Fibroblast of skin of right biceps (primary cell): ENCODE data around the gene ADH7.
A peak's percentile ranks its signal among the peaks of the same experiment; 100 is the strongest.
"Not testable (repeated sequence)": the region's sequence is repeated elsewhere in the genome, so short reads cannot be mapped to it uniquely, and the experiment has no call there.

Source experiments
- DNase-seq: peaks from one replicate; pipeline ENCODE4 v3.0.0-alpha.2; 2013

The ADH7 gene

GRCh38 chr4:99377341-99377740 lies 57.8 kb downstream of the ADH7 start:
- DNase-seq, result peak; percentile 52

- not testable (repeated sequence) for DNase-seq
Observed at GRCh38 chr4:99372464-99372863, 62.7 kb downstream of the ADH7 start.

- not testable (repeated sequence) for DNase-seq
Observed at GRCh38 chr4:99367817-99368216, 67.3 kb downstream of the ADH7 start.

GRCh38 chr4:99366491-99366890 lies 68.7 kb downstream of the ADH7 start:
- no peak for DNase-seq

GRCh38 chr4:99362768-99363167 lies 72.4 kb downstream of the ADH7 start:
- DNase-seq, result no peak
